BJ (cell line): ENCODE measurements around the gene RAN. TPM values are rescaled to one million over a fixed set of nuclear protein-coding genes. Genes with fewer than 3 reads are reported as not detected.

Source experiments
- CTCF ChIA-PET: fragments of 350-600 bp; formaldehyde crosslinking; extraction: SDS; loops from one replicate; lab custom pipeline; 2021; ENCODE audit warnings: antibody characterized with exemption, inconsistent platforms; lab: Yijun Ruan, JAX
- POLR2A ChIA-PET: fragments of 300-600 bp; sonication (Branson Sonifier 250); formaldehyde crosslinking; extraction: SDS; loops from one replicate; lab custom pipeline; 2021; ENCODE audit warnings: antibody characterized with exemption; lab: Charles Lee
- DNase-seq: peaks from one replicate; pipeline ENCODE4 v3.0.0-alpha.2; 2011; ENCODE audit warnings: low read depth
- H3K27me3 ChIP-seq: 2 replicates; pipeline ENCODE4 v1.6.0; 2011; ENCODE audit warnings: low read length; ENCODE audit not compliant: control insufficient read depth, insufficient read depth
- H3K36me3 ChIP-seq: 2 replicates; pipeline ENCODE4 v1.5.1; 2011; ENCODE audit warnings: low read length; ENCODE audit not compliant: control insufficient read depth, insufficient read depth
- H3K4me3 ChIP-seq: 2 replicates; pipeline ENCODE4 v1.5.1; 2011; ENCODE audit warnings: low read depth, mild to moderate bottlenecking, control low read depth, low read length
- polyA plus RNA-seq: library from polyadenylated mRNA; depleted of rRNA; stranded (reverse); fragments of >200 nt; gene quantifications from 2 replicates; pipeline ENCODE4 v1.2.3, GENCODE V29; 2011
- TF ChIP-seq, protein P1 (sequence below): IDR thresholded peaks from 2 replicates; pipeline ENCODE4 v1.5.1; 2011; ENCODE audit warnings: low read depth, mild to moderate bottlenecking, control low read depth, inconsistent platforms, low read length, moderate library complexity; ENCODE audit not compliant: insufficient read depth

The RAN gene
- polyA plus RNA-seq, 1 experiment: 1,011 TPM

GRCh38 chr12:130849561-130850417 lies 22.1 kb upstream of the RAN start:
- peaks cover 1% of the 10 kb centered on the region; the same call in 1 of the 2 replicates for H3K27me3 ChIP-seq
- POLR2A ChIA-PET: interaction anchor here (0.7 kb wide), 1 partner anchor 19 kb away, joined by 3 read pairs; no protein-coding TSS in a partner anchor
- DNase-seq: no peak
- TF ChIP-seq, protein P1, sequence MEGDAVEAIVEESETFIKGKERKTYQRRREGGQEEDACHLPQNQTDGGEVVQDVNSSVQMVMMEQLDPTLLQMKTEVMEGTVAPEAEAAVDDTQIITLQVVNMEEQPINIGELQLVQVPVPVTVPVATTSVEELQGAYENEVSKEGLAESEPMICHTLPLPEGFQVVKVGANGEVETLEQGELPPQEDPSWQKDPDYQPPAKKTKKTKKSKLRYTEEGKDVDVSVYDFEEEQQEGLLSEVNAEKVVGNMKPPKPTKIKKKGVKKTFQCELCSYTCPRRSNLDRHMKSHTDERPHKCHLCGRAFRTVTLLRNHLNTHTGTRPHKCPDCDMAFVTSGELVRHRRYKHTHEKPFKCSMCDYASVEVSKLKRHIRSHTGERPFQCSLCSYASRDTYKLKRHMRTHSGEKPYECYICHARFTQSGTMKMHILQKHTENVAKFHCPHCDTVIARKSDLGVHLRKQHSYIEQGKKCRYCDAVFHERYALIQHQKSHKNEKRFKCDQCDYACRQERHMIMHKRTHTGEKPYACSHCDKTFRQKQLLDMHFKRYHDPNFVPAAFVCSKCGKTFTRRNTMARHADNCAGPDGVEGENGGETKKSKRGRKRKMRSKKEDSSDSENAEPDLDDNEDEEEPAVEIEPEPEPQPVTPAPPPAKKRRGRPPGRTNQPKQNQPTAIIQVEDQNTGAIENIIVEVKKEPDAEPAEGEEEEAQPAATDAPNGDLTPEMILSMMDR: no peak
- CTCF ChIA-PET: interaction anchor here (1.1 kb wide), 1 partner anchor 28 kb away, joined by 3 read pairs; no protein-coding TSS in a partner anchor
- no peak overlapping the region for H3K4me3 ChIP-seq
- no peaks in the 10 kb centered on the region for H3K36me3 ChIP-seq

DNA sequence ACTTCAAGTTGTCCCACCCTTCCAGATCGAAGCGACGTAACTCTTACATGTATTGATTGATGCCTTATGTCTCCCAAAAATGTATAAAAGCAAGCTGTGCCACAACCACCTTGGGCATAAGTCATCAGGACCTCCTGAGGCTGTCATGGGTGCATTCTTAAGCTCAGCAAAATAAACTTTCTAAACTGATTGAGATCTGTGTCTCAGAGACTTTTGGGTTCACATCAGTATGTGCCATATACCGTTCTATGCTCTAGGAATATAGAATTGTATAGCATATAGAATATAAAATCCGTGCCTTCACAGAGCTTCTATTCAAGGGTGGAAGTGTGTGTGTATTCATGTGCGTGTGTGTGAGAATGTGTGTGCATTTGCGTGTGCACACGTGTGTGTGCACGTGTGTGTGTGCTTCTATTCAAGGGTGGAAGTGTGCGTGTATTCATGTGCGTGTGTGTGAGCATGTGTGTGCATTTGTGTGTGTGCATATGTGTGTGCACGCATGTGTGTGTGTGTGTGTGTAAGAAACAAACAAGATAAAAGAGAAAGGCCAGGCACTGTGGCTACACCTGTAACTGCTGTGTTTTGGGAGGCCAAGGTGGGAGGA lies 21.3 kb upstream of the RAN start:
- TF ChIP-seq, protein P1: no peak
- ChIA-PET CTCF (interaction anchor here (1.1 kb wide), 1 partner anchor 27 kb away, joined by 3 read pairs; no protein-coding TSS in a partner anchor), POLR2A (no interaction called here)
- Histone ChIP-seq H3K27me3 (peaks cover 1% of the 10 kb centered on the region; the same call in 1 of the 2 replicates), H3K4me3 (no peak overlapping the region), H3K36me3 (no peaks in the 10 kb centered on the region)
- no peak for DNase-seq

DNA sequence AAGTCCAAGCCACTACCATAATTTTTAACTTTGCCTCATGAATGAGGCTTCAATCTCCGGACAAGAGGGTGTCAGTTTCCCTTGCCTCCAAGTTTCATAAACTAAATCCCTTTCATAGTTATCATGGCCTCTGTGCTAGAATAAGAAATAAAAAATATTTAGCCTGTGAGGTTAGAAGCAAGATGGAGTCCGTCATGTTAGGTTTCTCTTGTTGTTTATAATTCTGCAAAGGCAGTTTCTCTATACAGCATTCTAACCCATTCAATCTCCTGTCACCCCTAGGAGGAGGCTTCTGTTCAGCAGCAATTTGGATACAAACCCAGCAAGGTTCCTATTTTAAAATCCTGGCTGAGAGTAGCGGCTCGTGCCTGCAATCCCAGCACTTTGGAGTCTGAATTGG lies 15.8 kb upstream of the RAN start:
- ChIA-PET POLR2A (no interaction called here), CTCF (interaction anchor here (1.8 kb wide), 1 partner anchor 14 kb away, joined by 5 read pairs; no protein-coding TSS in a partner anchor)
- no peaks in the 10 kb centered on the region for H3K36me3 ChIP-seq
- peaks cover 1% of the 10 kb centered on the region; the same call in 1 of the 2 replicates for H3K27me3 ChIP-seq
- DNase-seq: no peak
- TF ChIP-seq, protein P1: no peak
- no peak overlapping the region for H3K4me3 ChIP-seq

DNA sequence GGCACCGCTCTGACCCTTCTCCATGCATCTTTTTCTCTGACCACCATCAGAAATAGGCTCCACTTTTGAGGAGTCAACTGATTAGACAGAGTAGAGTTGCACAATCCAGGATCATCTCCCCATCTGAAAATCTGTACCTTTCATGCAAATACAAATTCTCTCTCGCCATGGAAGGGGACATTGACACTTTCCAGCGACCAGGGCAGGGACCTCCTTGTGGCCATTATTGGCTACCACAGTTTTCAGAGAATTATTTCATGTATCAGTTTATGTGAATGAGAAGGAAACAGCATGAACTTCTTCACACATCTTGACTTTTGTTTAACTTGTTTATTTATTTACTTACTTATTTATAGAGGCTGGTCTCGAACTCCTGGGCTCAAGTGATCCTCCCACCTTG lies 13.8 kb upstream of the RAN start:
- peaks cover 1% of the 10 kb centered on the region; the same call in 1 of the 2 replicates for H3K27me3 ChIP-seq
- POLR2A ChIA-PET: no interaction called here
- CTCF ChIA-PET: interaction anchor here (1.6 kb wide), 1 partner anchor 13 kb away, joined by 4 read pairs; no protein-coding TSS in a partner anchor
- no peak for DNase-seq
- H3K36me3 ChIP-seq: no peaks in the 10 kb centered on the region
- TF ChIP-seq, protein P1: no peak
- no peak overlapping the region for H3K4me3 ChIP-seq

DNA sequence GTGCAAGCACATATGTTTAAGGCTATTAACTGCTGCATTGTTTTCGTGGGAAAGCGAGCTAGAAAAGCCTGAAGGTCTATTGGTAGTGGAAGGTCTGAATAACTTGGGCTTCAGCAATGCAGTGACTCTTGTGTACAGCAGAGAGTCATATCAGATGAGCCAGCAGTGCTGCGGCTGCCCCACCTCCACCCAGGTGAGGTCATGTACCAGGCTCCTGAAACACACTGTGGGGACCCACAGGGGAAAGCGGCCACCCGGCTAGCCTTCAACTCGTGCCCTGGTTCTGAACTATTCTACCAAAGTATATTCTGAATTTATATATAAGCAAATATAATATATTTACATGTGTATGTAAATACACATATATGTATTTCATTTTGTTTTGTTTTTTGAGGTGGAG lies 12.7 kb upstream of the RAN start:
- TF ChIP-seq, protein P1: no peak
- Histone ChIP-seq H3K27me3 (peaks cover 1% of the 10 kb centered on the region; the same call in 1 of the 2 replicates), H3K36me3 (no peaks in the 10 kb centered on the region), H3K4me3 (no peak overlapping the region)
- POLR2A ChIA-PET: interaction anchor here (0.7 kb wide), 1 partner anchor 70 kb away, joined by 4 read pairs; no protein-coding TSS in a partner anchor
- no peak for DNase-seq
- CTCF ChIA-PET: no interaction called here
